B cell (primary cell): ENCODE measurements around the gene SLC17A8. TPM values are rescaled to one million over a fixed set of nuclear protein-coding genes. Genes with fewer than 3 reads are reported as not detected.

Experiments used
- ATAC-seq: fragments of 200-7000 bp; cut with Tn5 transposase; one replicate; pipeline ENCODE4 v1.10.0; 2021; ENCODE audit warnings: low read depth, mild to moderate bottlenecking, moderate number of reproducible peaks, moderate library complexity
- CTCF ChIA-PET: fragments of 350-600 bp; sonication (Branson Sonifier 250); formaldehyde crosslinking; loops from one replicate; lab custom pipeline; 2021; ENCODE audit warnings: antibody characterized with exemption, inconsistent platforms; lab: Charles Lee
- POLR2A ChIA-PET: fragments of 350-600 bp; sonication (Branson Sonifier 250); formaldehyde crosslinking; loops from one replicate; lab custom pipeline; 2021; ENCODE audit warnings: antibody characterized with exemption; lab: Charles Lee
- DNase-seq: peaks from one replicate; pipeline ENCODE4 v3.0.0; 2013
- H2AFZ ChIP-seq: 2 replicates; pipeline ENCODE4 v1.6.1; 2012; ENCODE audit warnings: mild to moderate bottlenecking, low read depth, low read length; ENCODE audit not compliant: insufficient read depth, poor library complexity, severe bottlenecking
- H3K27ac ChIP-seq, 2 donors: 1 replicate in 1 of 2; 2 replicates in 1 of 2; pipeline ENCODE4 v1.5.1; 2012 to 2013; ENCODE audit warnings: low read length in 2 of 2, mild to moderate bottlenecking in 2 of 2, moderate library complexity in 1 of 2
- H3K27me3 ChIP-seq, 4 experiments: fragments of 200-600 bp in 1 of 4; sonication (generic) in 1 of 4; replicated peaks in 1 of 4; 1 replicate in 2 of 4; 2 replicates in 2 of 4; pipeline versions ENCODE4 v1.6.1 to v1.7.0; 2013 to 2016; ENCODE audit warnings: low read length in 3 of 4, mild to moderate bottlenecking in 2 of 4, mixed read lengths in 1 of 4, moderate library complexity in 1 of 4; ENCODE audit not compliant: insufficient read depth in 4 of 4, control insufficient read depth in 3 of 4; ENCODE audit errors: control extremely low read depth in 1 of 4
- H3K36me3 ChIP-seq, 2 experiments: replicated peaks in 1 of 2; 1 replicate in 1 of 2; 2 replicates in 1 of 2; pipeline versions ENCODE4 v1.6.1 to v1.7.1; 2013; ENCODE audit warnings: low read length in 1 of 2; ENCODE audit not compliant: insufficient read depth in 2 of 2, control insufficient read depth in 1 of 2; ENCODE audit errors: control extremely low read depth in 1 of 2, extremely low read depth in 1 of 2
- H3K4me1 ChIP-seq, 2 donors: fragments of 200-600 bp in 1 of 2; sonication (generic) in 1 of 2; 1 replicate in 1 of 2; 2 replicates in 1 of 2; pipeline versions ENCODE4 v1.5.1 to v1.6.1; 2013 to 2017; ENCODE audit warnings: low read length in 2 of 2; ENCODE audit not compliant: control insufficient read depth in 2 of 2, insufficient read depth in 2 of 2
- H3K4me2 ChIP-seq: replicated peaks from 2 replicates; pipeline ENCODE3; 2012; ENCODE audit warnings: mild to moderate bottlenecking, low read depth, low read length; ENCODE audit not compliant: poor library complexity, severe bottlenecking
- H3K4me3 ChIP-seq, 5 experiments: fragments of 200-600 bp in 1 of 5; sonication (generic) in 1 of 5; 1 replicate in 3 of 5; 2 replicates in 2 of 5; pipeline versions ENCODE4 v1.5.1 to v1.7.0; 2011 to 2016; ENCODE audit warnings: low read length in 4 of 5, mild to moderate bottlenecking in 4 of 5, low read depth in 2 of 5, control low read depth in 1 of 5, moderate library complexity in 1 of 5; ENCODE audit not compliant: insufficient read depth in 1 of 5; ENCODE audit errors: control extremely low read depth in 1 of 5, extremely low read depth in 1 of 5
- H3K79me2 ChIP-seq: fragments of 200-600 bp; sonication (generic); one replicate; pipeline ENCODE4 v1.6.0; 2016; ENCODE audit warnings: low read length; ENCODE audit not compliant: control insufficient read depth, insufficient read depth
- H3K9ac ChIP-seq: fragments of 200-600 bp; sonication (generic); 2 replicates; pipeline ENCODE4 v1.6.1; 2017; ENCODE audit warnings: mild to moderate bottlenecking, low read length, moderate library complexity
- H3K9me3 ChIP-seq, 3 donors: one replicate each; pipeline versions ENCODE4 v1.6.1 to v1.7.1; 2013; ENCODE audit warnings: low read length in 2 of 3; ENCODE audit not compliant: control insufficient read depth in 2 of 3, insufficient read depth in 1 of 3; ENCODE audit errors: control extremely low read depth in 1 of 3
- H4K20me1 ChIP-seq: 2 replicates; pipeline ENCODE4 v1.6.0; 2012; ENCODE audit warnings: mild to moderate bottlenecking, low read length; ENCODE audit not compliant: insufficient read depth, control insufficient read depth, poor library complexity, severe bottlenecking
- H3K27ac Mint-ChIP-seq: one replicate; pipeline ENCODE4 v1.8.0; 2021; ENCODE audit warnings: mixed read lengths
- H3K27me3 Mint-ChIP-seq: one replicate; pipeline ENCODE4 v1.8.0; 2021; ENCODE audit warnings: mixed read lengths
- H3K4me1 Mint-ChIP-seq: one replicate; pipeline ENCODE4 v1.8.0; 2021; ENCODE audit warnings: mixed read lengths
- H3K4me3 Mint-ChIP-seq: one replicate; pipeline ENCODE4 v1.8.0; 2021; ENCODE audit warnings: mixed read lengths
- H3K9me3 Mint-ChIP-seq: one replicate; pipeline ENCODE4 v1.8.0; 2022; ENCODE audit warnings: mixed read lengths; ENCODE audit not compliant: insufficient read depth
- CTCF ChIP-seq: fragments of 200-600 bp; IDR thresholded peaks from one replicate; pipeline ENCODE4 v1.8.0; 2022; ENCODE audit warnings: antibody characterized with exemption, mild to moderate bottlenecking
- EZH2 ChIP-seq: IDR thresholded peaks from 2 replicates; pipeline ENCODE4 v1.6.1; 2012; ENCODE audit warnings: borderline replicate concordance, low read depth, mild to moderate bottlenecking, moderate library complexity, low read length; ENCODE audit not compliant: insufficient read depth, poor library complexity, severe bottlenecking
- WGBS: methylation state at CpG from one replicate; pipeline ENCODE4 v1.1.5; 2013; ENCODE audit warnings: missing lambda C conversion rate; ENCODE audit not compliant: insufficient coverage; 5-methylcytosine and 5-hydroxymethylcytosine counted together
- intact Hi-C: fragments of 100-400 bp; cut with micrococcal nuclease; formaldehyde crosslinking; loops from one replicate; pipeline ENCODE4 v1.10.0; 2022
- polyA plus RNA-seq: library from polyadenylated mRNA; depleted of rRNA; stranded (reverse); fragments of >200 nt; gene quantifications from 2 replicates; pipeline ENCODE4 v1.2.3, GENCODE V29; 2012
- total RNA-seq, 2 donors: library from RNA; stranded (reverse); fragments of 120-200 nt in 1 of 2; gene quantifications; 1 replicate in 1 of 2; 2 replicates in 1 of 2; pipeline versions ENCODE4 v1.2.3 to v1.2.4, GENCODE V29; 2013 to 2022

Gene SLC17A8
- total and polyA plus RNA-seq, 2 donors (not counting 1 experiment from before 2014, with no cell fraction given): not detected

- TF ChIP-seq CTCF (no peak), EZH2 (no peak)
- WGBS: 88% methylated on average over 2 of the region's 2 CpGs
- Histone ChIP-seq H2AFZ (no peak overlapping the region), H3K36me3 (peaks cover 0 to 42% of the 10 kb centered on the region in 2 experiments), H3K4me1 (no peaks in the 10 kb centered on the region), H3K79me2 (no peaks in the 10 kb centered on the region), H3K27ac (no peak overlapping the region), H3K4me3 (no peak overlapping the region), H3K27me3 (no peaks in the 10 kb centered on the region), H3K9ac (no peak overlapping the region), H3K4me2 (no peak overlapping the region), H4K20me1 (no peaks in the 10 kb centered on the region), H3K9me3 (no peaks in the 10 kb centered on the region)
- ChIA-PET CTCF (no interaction called here), POLR2A (no interaction called here)
- no peaks in the 10 kb centered on the region for H3K9me3 Mint-ChIP-seq
- no peak overlapping the region for H3K27ac Mint-ChIP-seq
- no peaks in the 10 kb centered on the region for H3K27me3 Mint-ChIP-seq
- no peaks in the 10 kb centered on the region for H3K4me1 Mint-ChIP-seq
- H3K4me3 Mint-ChIP-seq: no peak overlapping the region
- no peak for ATAC-seq
- intact Hi-C loops: no loop called here
- DNase-seq: no peak
Observed at GRCh38 chr12:100329800-100330199, 27.1 kb upstream of the SLC17A8 start.

DNA sequence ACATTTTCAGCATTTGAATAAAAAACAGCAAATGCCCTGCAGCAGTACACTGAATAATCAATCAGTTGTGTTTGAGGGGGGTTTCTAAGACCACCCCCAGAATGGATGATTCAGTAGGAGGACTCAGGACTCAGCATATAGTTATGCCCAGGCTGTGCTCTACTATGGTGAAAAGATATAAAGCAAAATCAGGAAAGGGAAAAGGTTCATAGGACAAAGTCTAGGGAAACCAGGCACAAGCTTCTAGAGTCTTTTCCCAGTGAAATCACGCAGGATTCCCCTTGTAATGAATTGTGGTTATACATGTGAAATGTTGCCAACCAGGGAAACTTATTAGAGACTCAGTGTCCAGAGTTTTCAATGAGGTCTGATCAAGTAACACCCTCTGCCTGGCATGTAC, 25.0 kb upstream of the SLC17A8 start:
- H3K36me3 ChIP-seq: peaks cover 9 to 57% of the 10 kb centered on the region in 2 experiments
- no peak overlapping the region for H3K4me3 ChIP-seq
- H3K4me1 ChIP-seq: no peaks in the 10 kb centered on the region
- 100% methylated on average over 1 of the region's 1 CpG for WGBS
- no peaks in the 10 kb centered on the region for H3K9me3 ChIP-seq
- intact Hi-C loops: no loop called here
- H3K27ac ChIP-seq: no peak overlapping the region
- no peak for DNase-seq
- no peak overlapping the region for H3K4me2 ChIP-seq
- H4K20me1 ChIP-seq: no peaks in the 10 kb centered on the region
- CTCF ChIA-PET: no interaction called here
- no peaks in the 10 kb centered on the region for H3K27me3 ChIP-seq
- no peak overlapping the region for H2AFZ ChIP-seq
- Mint-ChIP-seq H3K27ac (no peak overlapping the region), H3K4me3 (no peak overlapping the region), H3K27me3 (no peaks in the 10 kb centered on the region), H3K9me3 (no peaks in the 10 kb centered on the region), H3K4me1 (no peaks in the 10 kb centered on the region)
- POLR2A ChIA-PET: no interaction called here
- H3K79me2 ChIP-seq: no peaks in the 10 kb centered on the region
- TF ChIP-seq EZH2 (no peak), CTCF (no peak)
- H3K9ac ChIP-seq: no peak overlapping the region
- ATAC-seq: no peak
